K562 (cell line): ENCODE measurements around the gene CTDNEP1. TPM values are rescaled to one million over a fixed set of nuclear protein-coding genes. Genes with fewer than 3 reads are reported as not detected.
A peak's percentile ranks its signal among the peaks of the same experiment; 100 is the strongest.

ENCODE experiments used
- NELFE ChIP-seq: IDR thresholded peaks from 2 replicates; pipeline ENCODE4 v1.6.1; 2011; ENCODE audit warnings: mild to moderate bottlenecking; ENCODE audit not compliant: insufficient read depth, insufficient read length
- PTBP1 ChIP-seq: fragments of 200-400 bp; formaldehyde crosslinking; IDR thresholded peaks from 2 replicates; pipeline ENCODE4 v1.6.1; 2017; ENCODE audit warnings: low read depth, low read length
- SAFB ChIP-seq: fragments of 200-400 bp; formaldehyde crosslinking; IDR thresholded peaks from 2 replicates; pipeline ENCODE4 v1.6.1; 2017; ENCODE audit warnings: low read depth, low read length, borderline replicate concordance
- SMARCA4 ChIP-seq: fragments of 450-650 bp; IDR thresholded peaks from 2 replicates; pipeline ENCODE4 v1.6.1; 2016
- XRCC3 ChIP-seq: fragments of 450-650 bp; IDR thresholded peaks from 2 replicates; pipeline ENCODE4 v1.6.1; 2017; ENCODE audit warnings: mild to moderate bottlenecking, moderate library complexity
- polyA plus RNA-seq, 8 experiments: library from polyadenylated mRNA; depleted of rRNA in 4 of 8; stranded (reverse) in 5 of 8; unstranded in 3 of 8; fragments of >200 nt; fragmentation: Nextera tagmentation in 2 of 8; fragmentation: Illumina TruSeq in 1 of 8; extraction: Ambion mirVana in 2 of 8; extraction: Trizol in 1 of 8; gene quantifications; 2 replicates each; pipeline versions ENCODE4 v1.2.1 to v1.2.3, GENCODE V29; 2011 to 2014; ENCODE audit warnings: inconsistent platforms in 1 of 8, missing spikeins in 1 of 8
- total RNA-seq, 7 experiments: library from RNA; depleted of rRNA in 6 of 7; stranded (reverse); fragments of >200 nt in 6 of 7; fragmentation: Illumina TruSeq in 2 of 7; extraction: Trizol in 2 of 7; gene quantifications; 2 replicates each; pipeline versions ENCODE4 v1.2.1 to v1.2.3, GENCODE V29; 2011 to 2021; ENCODE audit warnings: low replicate concordance in 1 of 7
- TF ChIP-seq, protein P1 (sequence below): fragments of 450-650 bp; IDR thresholded peaks from 2 replicates; pipeline ENCODE4 v1.6.1; 2018; ENCODE audit not compliant: partially characterized antibody
- TF ChIP-seq, protein P2 (sequence below): fragments of 250-450 bp; sonication (Bioruptor Pico); IDR thresholded peaks from 2 replicates; pipeline ENCODE4 v1.5.0; 2021
- TF ChIP-seq, protein P3 (sequence below): sonication (generic); formaldehyde crosslinking; IDR thresholded peaks from 2 replicates; pipeline ENCODE4 v1.8.1; 2023; ENCODE audit warnings: missing genetic modification reagents, mild to moderate bottlenecking, borderline replicate concordance
- TF ChIP-seq, protein P4 (sequence below): sonication (generic); formaldehyde crosslinking; IDR thresholded peaks from 2 replicates; pipeline ENCODE4 v1.5.0; 2020; ENCODE audit warnings: missing genetic modification reagents
- TF ChIP-seq, protein P5 (sequence below): fragments of 450-650 bp; formaldehyde crosslinking; IDR thresholded peaks from 2 replicates; pipeline ENCODE4 v1.4.0; 2022; ENCODE audit warnings: missing genetic modification characterization
- TF ChIP-seq, protein P6 (sequence below), 3 experiments: fragments of 200-800 bp in 1 of 3; fragments of 250-450 bp in 1 of 3; fragments of 450-650 bp in 1 of 3; sonication (Bioruptor Pico) in 1 of 3; sonication (Bioruptor generic) in 1 of 3; formaldehyde crosslinking in 1 of 3; IDR thresholded peaks; 2 replicates each; pipeline versions ENCODE4 v1.6.1 to v1.8.0; 2016 to 2022; ENCODE audit warnings: mild to moderate bottlenecking in 2 of 3, missing genetic modification characterization in 2 of 3, missing compliant biosample characterization in 1 of 3, moderate library complexity in 1 of 3

CTDNEP1 gene
- total and polyA plus RNA-seq, 9 of the 15 experiments (the other 6 are each of a cell fraction or from before 2014, with no cell fraction given), result 10.7 to 150 (median 28.5) TPM

DNA sequence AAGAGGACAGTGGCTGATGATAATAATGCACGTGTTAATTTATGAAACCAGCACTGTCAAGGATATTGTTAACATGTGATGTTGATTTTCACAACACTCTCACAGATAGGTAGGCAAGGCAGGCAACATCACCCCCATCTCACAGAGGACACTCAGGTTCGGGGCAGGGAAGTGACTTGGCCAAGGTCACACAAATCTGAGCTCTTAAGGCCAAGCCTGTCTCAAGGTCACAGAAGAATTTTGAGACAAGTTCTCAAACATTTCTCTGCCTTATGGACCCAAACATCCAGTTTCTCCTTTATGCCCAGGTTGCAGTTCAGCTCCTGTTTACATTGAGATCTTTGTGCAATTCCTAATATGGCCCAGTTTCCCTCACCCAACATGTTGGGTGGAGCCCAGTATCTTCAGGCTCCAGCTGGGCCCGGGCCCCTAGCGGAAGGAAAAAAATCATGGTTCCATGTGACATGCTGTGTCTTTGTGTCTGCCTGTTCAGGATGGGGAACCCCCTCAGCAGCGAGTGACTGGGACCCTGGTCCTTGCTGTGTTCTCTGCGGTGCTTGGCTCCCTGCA is 31.3 kb upstream of the CTDNEP1 start (continued):
- TF ChIP-seq SMARCA4 (0 out of 2 replicates have a peak, but pooled peaks have one; percentile 11), SAFB (no peak), PTBP1 (no peak), XRCC3 (no peak), NELFE (no peak)
- TF ChIP-seq, protein P1, sequence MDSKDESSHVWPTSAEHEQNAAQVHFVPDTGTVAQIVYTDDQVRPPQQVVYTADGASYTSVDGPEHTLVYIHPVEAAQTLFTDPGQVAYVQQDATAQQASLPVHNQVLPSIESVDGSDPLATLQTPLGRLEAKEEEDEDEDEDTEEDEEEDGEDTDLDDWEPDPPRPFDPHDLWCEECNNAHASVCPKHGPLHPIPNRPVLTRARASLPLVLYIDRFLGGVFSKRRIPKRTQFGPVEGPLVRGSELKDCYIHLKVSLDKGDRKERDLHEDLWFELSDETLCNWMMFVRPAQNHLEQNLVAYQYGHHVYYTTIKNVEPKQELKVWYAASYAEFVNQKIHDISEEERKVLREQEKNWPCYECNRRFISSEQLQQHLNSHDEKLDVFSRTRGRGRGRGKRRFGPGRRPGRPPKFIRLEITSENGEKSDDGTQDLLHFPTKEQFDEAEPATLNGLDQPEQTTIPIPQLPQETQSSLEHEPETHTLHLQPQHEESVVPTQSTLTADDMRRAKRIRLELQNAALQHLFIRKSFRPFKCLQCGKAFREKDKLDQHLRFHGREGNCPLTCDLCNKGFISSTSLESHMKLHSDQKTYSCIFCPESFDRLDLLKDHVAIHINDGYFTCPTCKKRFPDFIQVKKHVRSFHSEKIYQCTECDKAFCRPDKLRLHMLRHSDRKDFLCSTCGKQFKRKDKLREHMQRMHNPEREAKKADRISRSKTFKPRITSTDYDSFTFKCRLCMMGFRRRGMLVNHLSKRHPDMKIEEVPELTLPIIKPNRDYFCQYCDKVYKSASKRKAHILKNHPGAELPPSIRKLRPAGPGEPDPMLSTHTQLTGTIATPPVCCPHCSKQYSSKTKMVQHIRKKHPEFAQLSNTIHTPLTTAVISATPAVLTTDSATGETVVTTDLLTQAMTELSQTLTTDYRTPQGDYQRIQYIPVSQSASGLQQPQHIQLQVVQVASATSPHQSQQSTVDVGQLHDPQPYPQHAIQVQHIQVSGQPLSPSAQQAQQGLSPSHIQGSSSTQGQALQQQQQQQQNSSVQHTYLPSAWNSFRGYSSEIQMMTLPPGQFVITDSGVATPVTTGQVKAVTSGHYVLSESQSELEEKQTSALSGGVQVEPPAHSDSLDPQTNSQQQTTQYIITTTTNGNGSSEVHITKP, result no peak
- TF ChIP-seq, protein P2, sequence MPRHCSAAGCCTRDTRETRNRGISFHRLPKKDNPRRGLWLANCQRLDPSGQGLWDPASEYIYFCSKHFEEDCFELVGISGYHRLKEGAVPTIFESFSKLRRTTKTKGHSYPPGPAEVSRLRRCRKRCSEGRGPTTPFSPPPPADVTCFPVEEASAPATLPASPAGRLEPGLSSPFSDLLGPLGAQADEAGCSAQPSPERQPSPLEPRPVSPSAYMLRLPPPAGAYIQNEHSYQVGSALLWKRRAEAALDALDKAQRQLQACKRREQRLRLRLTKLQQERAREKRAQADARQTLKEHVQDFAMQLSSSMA (CRISPR knock-in tag), result no peak
- TF ChIP-seq, protein P3, sequence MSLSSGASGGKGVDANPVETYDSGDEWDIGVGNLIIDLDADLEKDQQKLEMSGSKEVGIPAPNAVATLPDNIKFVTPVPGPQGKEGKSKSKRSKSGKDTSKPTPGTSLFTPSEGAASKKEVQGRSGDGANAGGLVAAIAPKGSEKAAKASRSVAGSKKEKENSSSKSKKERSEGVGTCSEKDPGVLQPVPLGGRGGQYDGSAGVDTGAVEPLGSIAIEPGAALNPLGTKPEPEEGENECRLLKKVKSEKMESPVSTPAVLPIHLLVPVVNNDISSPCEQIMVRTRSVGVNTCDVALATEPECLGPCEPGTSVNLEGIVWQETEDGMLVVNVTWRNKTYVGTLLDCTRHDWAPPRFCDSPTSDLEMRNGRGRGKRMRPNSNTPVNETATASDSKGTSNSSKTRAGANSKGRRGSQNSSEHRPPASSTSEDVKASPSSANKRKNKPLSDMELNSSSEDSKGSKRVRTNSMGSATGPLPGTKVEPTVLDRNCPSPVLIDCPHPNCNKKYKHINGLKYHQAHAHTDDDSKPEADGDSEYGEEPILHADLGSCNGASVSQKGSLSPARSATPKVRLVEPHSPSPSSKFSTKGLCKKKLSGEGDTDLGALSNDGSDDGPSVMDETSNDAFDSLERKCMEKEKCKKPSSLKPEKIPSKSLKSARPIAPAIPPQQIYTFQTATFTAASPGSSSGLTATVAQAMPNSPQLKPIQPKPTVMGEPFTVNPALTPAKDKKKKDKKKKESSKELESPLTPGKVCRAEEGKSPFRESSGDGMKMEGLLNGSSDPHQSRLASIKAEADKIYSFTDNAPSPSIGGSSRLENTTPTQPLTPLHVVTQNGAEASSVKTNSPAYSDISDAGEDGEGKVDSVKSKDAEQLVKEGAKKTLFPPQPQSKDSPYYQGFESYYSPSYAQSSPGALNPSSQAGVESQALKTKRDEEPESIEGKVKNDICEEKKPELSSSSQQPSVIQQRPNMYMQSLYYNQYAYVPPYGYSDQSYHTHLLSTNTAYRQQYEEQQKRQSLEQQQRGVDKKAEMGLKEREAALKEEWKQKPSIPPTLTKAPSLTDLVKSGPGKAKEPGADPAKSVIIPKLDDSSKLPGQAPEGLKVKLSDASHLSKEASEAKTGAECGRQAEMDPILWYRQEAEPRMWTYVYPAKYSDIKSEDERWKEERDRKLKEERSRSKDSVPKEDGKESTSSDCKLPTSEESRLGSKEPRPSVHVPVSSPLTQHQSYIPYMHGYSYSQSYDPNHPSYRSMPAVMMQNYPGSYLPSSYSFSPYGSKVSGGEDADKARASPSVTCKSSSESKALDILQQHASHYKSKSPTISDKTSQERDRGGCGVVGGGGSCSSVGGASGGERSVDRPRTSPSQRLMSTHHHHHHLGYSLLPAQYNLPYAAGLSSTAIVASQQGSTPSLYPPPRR, result no peak
- TF ChIP-seq, protein P4, sequence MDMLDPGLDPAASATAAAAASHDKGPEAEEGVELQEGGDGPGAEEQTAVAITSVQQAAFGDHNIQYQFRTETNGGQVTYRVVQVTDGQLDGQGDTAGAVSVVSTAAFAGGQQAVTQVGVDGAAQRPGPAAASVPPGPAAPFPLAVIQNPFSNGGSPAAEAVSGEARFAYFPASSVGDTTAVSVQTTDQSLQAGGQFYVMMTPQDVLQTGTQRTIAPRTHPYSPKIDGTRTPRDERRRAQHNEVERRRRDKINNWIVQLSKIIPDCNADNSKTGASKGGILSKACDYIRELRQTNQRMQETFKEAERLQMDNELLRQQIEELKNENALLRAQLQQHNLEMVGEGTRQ (CRISPR knock-in tag), result no peak
- TF ChIP-seq, protein P5, sequence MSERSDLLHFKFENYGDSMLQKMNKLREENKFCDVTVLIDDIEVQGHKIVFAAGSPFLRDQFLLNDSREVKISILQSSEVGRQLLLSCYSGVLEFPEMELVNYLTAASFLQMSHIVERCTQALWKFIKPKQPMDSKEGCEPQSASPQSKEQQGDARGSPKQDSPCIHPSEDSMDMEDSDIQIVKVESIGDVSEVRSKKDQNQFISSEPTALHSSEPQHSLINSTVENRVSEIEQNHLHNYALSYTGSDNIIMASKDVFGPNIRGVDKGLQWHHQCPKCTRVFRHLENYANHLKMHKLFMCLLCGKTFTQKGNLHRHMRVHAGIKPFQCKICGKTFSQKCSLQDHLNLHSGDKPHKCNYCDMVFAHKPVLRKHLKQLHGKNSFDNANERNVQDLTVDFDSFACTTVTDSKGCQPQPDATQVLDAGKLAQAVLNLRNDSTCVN (CRISPR knock-in tag), result no peak
- TF ChIP-seq, protein P6, sequence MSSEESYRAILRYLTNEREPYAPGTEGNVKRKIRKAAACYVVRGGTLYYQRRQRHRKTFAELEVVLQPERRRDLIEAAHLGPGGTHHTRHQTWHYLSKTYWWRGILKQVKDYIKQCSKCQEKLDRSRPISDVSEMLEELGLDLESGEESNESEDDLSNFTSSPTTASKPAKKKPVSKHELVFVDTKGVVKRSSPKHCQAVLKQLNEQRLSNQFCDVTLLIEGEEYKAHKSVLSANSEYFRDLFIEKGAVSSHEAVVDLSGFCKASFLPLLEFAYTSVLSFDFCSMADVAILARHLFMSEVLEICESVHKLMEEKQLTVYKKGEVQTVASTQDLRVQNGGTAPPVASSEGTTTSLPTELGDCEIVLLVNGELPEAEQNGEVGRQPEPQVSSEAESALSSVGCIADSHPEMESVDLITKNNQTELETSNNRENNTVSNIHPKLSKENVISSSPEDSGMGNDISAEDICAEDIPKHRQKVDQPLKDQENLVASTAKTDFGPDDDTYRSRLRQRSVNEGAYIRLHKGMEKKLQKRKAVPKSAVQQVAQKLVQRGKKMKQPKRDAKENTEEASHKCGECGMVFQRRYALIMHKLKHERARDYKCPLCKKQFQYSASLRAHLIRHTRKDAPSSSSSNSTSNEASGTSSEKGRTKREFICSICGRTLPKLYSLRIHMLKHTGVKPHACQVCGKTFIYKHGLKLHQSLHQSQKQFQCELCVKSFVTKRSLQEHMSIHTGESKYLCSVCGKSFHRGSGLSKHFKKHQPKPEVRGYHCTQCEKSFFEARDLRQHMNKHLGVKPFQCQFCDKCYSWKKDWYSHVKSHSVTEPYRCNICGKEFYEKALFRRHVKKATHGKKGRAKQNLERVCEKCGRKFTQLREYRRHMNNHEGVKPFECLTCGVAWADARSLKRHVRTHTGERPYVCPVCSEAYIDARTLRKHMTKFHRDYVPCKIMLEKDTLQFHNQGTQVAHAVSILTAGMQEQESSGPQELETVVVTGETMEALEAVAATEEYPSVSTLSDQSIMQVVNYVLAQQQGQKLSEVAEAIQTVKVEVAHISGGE (CRISPR knock-in tag; IDR thresholded peaks at IDR 0.05), result no peak
